B cell (primary cell): ENCODE measurements around the gene PXN. TPM values are rescaled to one million over a fixed set of nuclear protein-coding genes. Genes with fewer than 3 reads are reported as not detected.

Experiments
- ATAC-seq: fragments of 200-7000 bp; cut with Tn5 transposase; one replicate; pipeline ENCODE4 v1.10.0; 2021; ENCODE audit warnings: low read depth, mild to moderate bottlenecking, moderate number of reproducible peaks, moderate library complexity
- CTCF ChIA-PET: fragments of 350-600 bp; sonication (Branson Sonifier 250); formaldehyde crosslinking; loops from one replicate; lab custom pipeline; 2021; ENCODE audit warnings: antibody characterized with exemption, inconsistent platforms; lab: Charles Lee
- POLR2A ChIA-PET: fragments of 350-600 bp; sonication (Branson Sonifier 250); formaldehyde crosslinking; loops from one replicate; lab custom pipeline; 2021; ENCODE audit warnings: antibody characterized with exemption; lab: Charles Lee
- DNase-seq: peaks from one replicate; pipeline ENCODE4 v3.0.0; 2013
- H2AFZ ChIP-seq: 2 replicates; pipeline ENCODE4 v1.6.1; 2012; ENCODE audit warnings: mild to moderate bottlenecking, low read depth, low read length; ENCODE audit not compliant: insufficient read depth, poor library complexity, severe bottlenecking
- H3K27ac ChIP-seq, 2 donors: 1 replicate in 1 of 2; 2 replicates in 1 of 2; pipeline ENCODE4 v1.5.1; 2012 to 2013; ENCODE audit warnings: low read length in 2 of 2, mild to moderate bottlenecking in 2 of 2, moderate library complexity in 1 of 2
- H3K27me3 ChIP-seq, 4 experiments: fragments of 200-600 bp in 1 of 4; sonication (generic) in 1 of 4; replicated peaks in 1 of 4; 1 replicate in 2 of 4; 2 replicates in 2 of 4; pipeline versions ENCODE4 v1.6.1 to v1.7.0; 2013 to 2016; ENCODE audit warnings: low read length in 3 of 4, mild to moderate bottlenecking in 2 of 4, mixed read lengths in 1 of 4, moderate library complexity in 1 of 4; ENCODE audit not compliant: insufficient read depth in 4 of 4, control insufficient read depth in 3 of 4; ENCODE audit errors: control extremely low read depth in 1 of 4
- H3K36me3 ChIP-seq, 2 experiments: replicated peaks in 1 of 2; 1 replicate in 1 of 2; 2 replicates in 1 of 2; pipeline versions ENCODE4 v1.6.1 to v1.7.1; 2013; ENCODE audit warnings: low read length in 1 of 2; ENCODE audit not compliant: insufficient read depth in 2 of 2, control insufficient read depth in 1 of 2; ENCODE audit errors: control extremely low read depth in 1 of 2, extremely low read depth in 1 of 2
- H3K4me1 ChIP-seq, 2 donors: fragments of 200-600 bp in 1 of 2; sonication (generic) in 1 of 2; 1 replicate in 1 of 2; 2 replicates in 1 of 2; pipeline versions ENCODE4 v1.5.1 to v1.6.1; 2013 to 2017; ENCODE audit warnings: low read length in 2 of 2; ENCODE audit not compliant: control insufficient read depth in 2 of 2, insufficient read depth in 2 of 2
- H3K4me2 ChIP-seq: replicated peaks from 2 replicates; pipeline ENCODE3; 2012; ENCODE audit warnings: mild to moderate bottlenecking, low read depth, low read length; ENCODE audit not compliant: poor library complexity, severe bottlenecking
- H3K4me3 ChIP-seq, 5 experiments: fragments of 200-600 bp in 1 of 5; sonication (generic) in 1 of 5; 1 replicate in 3 of 5; 2 replicates in 2 of 5; pipeline versions ENCODE4 v1.5.1 to v1.7.0; 2011 to 2016; ENCODE audit warnings: low read length in 4 of 5, mild to moderate bottlenecking in 4 of 5, low read depth in 2 of 5, control low read depth in 1 of 5, moderate library complexity in 1 of 5; ENCODE audit not compliant: insufficient read depth in 1 of 5; ENCODE audit errors: control extremely low read depth in 1 of 5, extremely low read depth in 1 of 5
- H3K79me2 ChIP-seq: fragments of 200-600 bp; sonication (generic); one replicate; pipeline ENCODE4 v1.6.0; 2016; ENCODE audit warnings: low read length; ENCODE audit not compliant: control insufficient read depth, insufficient read depth
- H3K9ac ChIP-seq: fragments of 200-600 bp; sonication (generic); 2 replicates; pipeline ENCODE4 v1.6.1; 2017; ENCODE audit warnings: mild to moderate bottlenecking, low read length, moderate library complexity
- H3K9me3 ChIP-seq, 3 donors: one replicate each; pipeline versions ENCODE4 v1.6.1 to v1.7.1; 2013; ENCODE audit warnings: low read length in 2 of 3; ENCODE audit not compliant: control insufficient read depth in 2 of 3, insufficient read depth in 1 of 3; ENCODE audit errors: control extremely low read depth in 1 of 3
- H4K20me1 ChIP-seq: 2 replicates; pipeline ENCODE4 v1.6.0; 2012; ENCODE audit warnings: mild to moderate bottlenecking, low read length; ENCODE audit not compliant: insufficient read depth, control insufficient read depth, poor library complexity, severe bottlenecking
- H3K27ac Mint-ChIP-seq: one replicate; pipeline ENCODE4 v1.8.0; 2021; ENCODE audit warnings: mixed read lengths
- H3K27me3 Mint-ChIP-seq: one replicate; pipeline ENCODE4 v1.8.0; 2021; ENCODE audit warnings: mixed read lengths
- H3K4me1 Mint-ChIP-seq: one replicate; pipeline ENCODE4 v1.8.0; 2021; ENCODE audit warnings: mixed read lengths
- H3K4me3 Mint-ChIP-seq: one replicate; pipeline ENCODE4 v1.8.0; 2021; ENCODE audit warnings: mixed read lengths
- H3K9me3 Mint-ChIP-seq: one replicate; pipeline ENCODE4 v1.8.0; 2022; ENCODE audit warnings: mixed read lengths; ENCODE audit not compliant: insufficient read depth
- CTCF ChIP-seq: fragments of 200-600 bp; IDR thresholded peaks from one replicate; pipeline ENCODE4 v1.8.0; 2022; ENCODE audit warnings: antibody characterized with exemption, mild to moderate bottlenecking
- EZH2 ChIP-seq: IDR thresholded peaks from 2 replicates; pipeline ENCODE4 v1.6.1; 2012; ENCODE audit warnings: borderline replicate concordance, low read depth, mild to moderate bottlenecking, moderate library complexity, low read length; ENCODE audit not compliant: insufficient read depth, poor library complexity, severe bottlenecking
- WGBS: methylation state at CpG from one replicate; pipeline ENCODE4 v1.1.5; 2013; ENCODE audit warnings: missing lambda C conversion rate; ENCODE audit not compliant: insufficient coverage; 5-methylcytosine and 5-hydroxymethylcytosine counted together
- intact Hi-C: fragments of 100-400 bp; cut with micrococcal nuclease; formaldehyde crosslinking; loops from one replicate; pipeline ENCODE4 v1.10.0; 2022
- polyA plus RNA-seq: library from polyadenylated mRNA; depleted of rRNA; stranded (reverse); fragments of >200 nt; gene quantifications from 2 replicates; pipeline ENCODE4 v1.2.3, GENCODE V29; 2012
- total RNA-seq, 2 donors: library from RNA; stranded (reverse); fragments of 120-200 nt in 1 of 2; gene quantifications; 1 replicate in 1 of 2; 2 replicates in 1 of 2; pipeline versions ENCODE4 v1.2.3 to v1.2.4, GENCODE V29; 2013 to 2022

Gene PXN
- total and polyA plus RNA-seq, 2 donors (not counting 1 experiment from before 2014, with no cell fraction given), result 2.0 to 3.1 TPM

- no peak overlapping the region for H3K27ac Mint-ChIP-seq
- CTCF ChIA-PET, result interaction anchor here (1.7 kb wide), 1 partner anchor 16 kb away, joined by 6 read pairs; no protein-coding TSS in a partner anchor
- Histone ChIP-seq H3K79me2 (no peaks in the 10 kb centered on the region), H3K36me3 (peaks cover 0 to 11% of the 10 kb centered on the region in 2 experiments), H3K27ac (no peak overlapping the region), H3K9ac (no peak overlapping the region), H3K4me2 (no peak overlapping the region), H3K9me3 (no peaks in the 10 kb centered on the region), H2AFZ (no peak overlapping the region), H3K27me3 (no peaks in the 10 kb centered on the region), H3K4me3 (no peak overlapping the region), H4K20me1 (no peaks in the 10 kb centered on the region), H3K4me1 (no peaks in the 10 kb centered on the region)
- DNase-seq, result no peak
- TF ChIP-seq EZH2, result no peak
- no peak for TF ChIP-seq CTCF
- ATAC-seq, result no peak
- H3K9me3 Mint-ChIP-seq, result no peaks in the 10 kb centered on the region
- H3K27me3 Mint-ChIP-seq, result no peaks in the 10 kb centered on the region
- H3K4me3 Mint-ChIP-seq, result no peak overlapping the region
- intact Hi-C loops, result no loop called here
- POLR2A ChIA-PET, result no interaction called here
- H3K4me1 Mint-ChIP-seq, result no peaks in the 10 kb centered on the region
- WGBS, result 100% methylated on average over 2 of the region's 12 CpGs
Observed at GRCh38 chr12:120211243-120211903, 54.2 kb downstream of the PXN start.

- ATAC-seq (no peak), DNase-seq (no peak)
- Histone ChIP-seq H3K27ac (no peak overlapping the region), H2AFZ (no peak overlapping the region), H4K20me1 (no peaks in the 10 kb centered on the region), H3K27me3 (no peaks in the 10 kb centered on the region), H3K4me2 (no peak overlapping the region), H3K36me3 (peaks cover 0 to 11% of the 10 kb centered on the region in 2 experiments), H3K79me2 (no peaks in the 10 kb centered on the region), H3K4me3 (no peak overlapping the region), H3K4me1 (no peaks in the 10 kb centered on the region), H3K9me3 (no peaks in the 10 kb centered on the region), H3K9ac (no peak overlapping the region)
- POLR2A ChIA-PET, result no interaction called here
- H3K4me3 Mint-ChIP-seq, result no peak overlapping the region
- H3K27ac Mint-ChIP-seq, result no peak overlapping the region
- intact Hi-C loops, result no loop called here
- H3K4me1 Mint-ChIP-seq, result no peaks in the 10 kb centered on the region
- H3K27me3 Mint-ChIP-seq, result no peaks in the 10 kb centered on the region
- TF ChIP-seq EZH2, result no peak
- TF ChIP-seq CTCF, result no peak
- no peaks in the 10 kb centered on the region for H3K9me3 Mint-ChIP-seq
- CTCF ChIA-PET, result interaction anchor here (1.7 kb wide), 1 partner anchor 18 kb away, joined by 6 read pairs; no protein-coding TSS in a partner anchor
- WGBS, result 99% methylated on average over 12 of the region's 13 CpGs
Observed at GRCh38 chr12:120209851-120210250, 55.7 kb downstream of the PXN start.
